IMR-90 (cell line): ENCODE results near the gene MCTP2. TPM values are rescaled to one million over a fixed set of nuclear protein-coding genes. Genes with fewer than 3 reads are reported as not detected.

Experiments used
- ATAC-seq: fragments of 200-7000 bp; cut with Tn5 transposase; 2 replicates; pipeline ENCODE4 v1.9.1; 2020; ENCODE audit warnings: low read depth, mild to moderate bottlenecking, moderate library complexity
- BruUV-seq: library from RNA; stranded (reverse); fragments of 400-500 nt; replicated peaks from 2 replicates; lab custom pipeline; 2021; lab: Mats Ljungman, UMichigan
- CTCF ChIA-PET: fragments of 300-600 bp; formaldehyde crosslinking; extraction: SDS; loops from one replicate; lab custom pipeline; 2021; ENCODE audit warnings: antibody characterized with exemption; lab: Yijun Ruan, JAX
- POLR2A ChIA-PET: fragments of 300-600 bp; sonication (Branson Sonifier 250); formaldehyde crosslinking; loops from one replicate; lab custom pipeline; 2022; ENCODE audit warnings: antibody characterized with exemption; ENCODE audit not compliant: unreplicated experiment; lab: Charles Lee
- DNase-seq: peaks from one replicate; pipeline ENCODE4 v3.0.0; 2013
- H2AFZ ChIP-seq: replicated peaks from 2 replicates; pipeline ENCODE3; 2013; ENCODE audit warnings: low read length, mild to moderate bottlenecking; ENCODE audit not compliant: poor library complexity
- H2AK5ac ChIP-seq: 2 replicates; pipeline ENCODE4 v1.6.1; 2013; ENCODE audit warnings: low read depth, low read length, inconsistent platforms
- H2AK9ac ChIP-seq: replicated peaks from 2 replicates; pipeline ENCODE3; 2013; ENCODE audit warnings: mild to moderate bottlenecking, low read depth, low read length, moderate library complexity; ENCODE audit not compliant: poor library complexity
- H2BK120ac ChIP-seq: 2 replicates; pipeline ENCODE4 v1.6.1; 2013; ENCODE audit warnings: low read depth, low read length, inconsistent platforms
- H2BK15ac ChIP-seq: 3 replicates; pipeline ENCODE4 v1.6.1; 2013; ENCODE audit warnings: low read depth, low read length, inconsistent platforms
- H2BK20ac ChIP-seq: 2 replicates; pipeline ENCODE4 v1.6.1; 2013; ENCODE audit warnings: low read depth, mild to moderate bottlenecking, inconsistent platforms, low read length, moderate library complexity
- H2BK5ac ChIP-seq: 2 replicates; pipeline ENCODE4 v1.6.1; 2013; ENCODE audit warnings: mild to moderate bottlenecking, low read depth, low read length, inconsistent platforms; ENCODE audit not compliant: poor library complexity, severe bottlenecking
- H3K14ac ChIP-seq: replicated peaks from 2 replicates; pipeline ENCODE4 v1.6.1; 2013; ENCODE audit warnings: low read depth, low read length, inconsistent platforms
- H3K18ac ChIP-seq: 2 replicates; pipeline ENCODE4 v1.6.1; 2013; ENCODE audit warnings: low read depth, low read length, control low read depth
- H3K23ac ChIP-seq: 2 replicates; pipeline ENCODE4 v1.6.1; 2013; ENCODE audit warnings: low read depth, low read length, inconsistent platforms
- H3K27ac ChIP-seq: 2 replicates; pipeline ENCODE4 v1.5.1; 2013; ENCODE audit warnings: mild to moderate bottlenecking, control low read depth, low read length; ENCODE audit not compliant: insufficient read depth
- H3K27me3 ChIP-seq: 2 replicates; pipeline ENCODE4 v1.6.1; 2013; ENCODE audit warnings: low read length; ENCODE audit not compliant: control insufficient read depth, insufficient read depth
- H3K36me3 ChIP-seq: 2 replicates; pipeline ENCODE4 v1.6.1; 2013; ENCODE audit warnings: low read length, mixed read lengths; ENCODE audit not compliant: control insufficient read depth, insufficient read depth
- H3K4ac ChIP-seq: 2 replicates; pipeline ENCODE4 v1.6.1; 2013; ENCODE audit warnings: low read depth, low read length, inconsistent platforms
- H3K4me1 ChIP-seq: 2 replicates; pipeline ENCODE4 v1.6.1; 2013; ENCODE audit warnings: low read length, mixed read lengths; ENCODE audit not compliant: control insufficient read depth, insufficient read depth
- H3K4me2 ChIP-seq: 2 replicates; pipeline ENCODE4 v1.6.1; 2013; ENCODE audit warnings: low read depth, mild to moderate bottlenecking, control low read depth, low read length, moderate library complexity
- H3K4me3 ChIP-seq: 2 replicates; pipeline ENCODE4 v1.5.1; 2013; ENCODE audit warnings: low read depth, mild to moderate bottlenecking, control low read depth, low read length, moderate library complexity; ENCODE audit not compliant: insufficient read depth
- H3K56ac ChIP-seq: 2 replicates; pipeline ENCODE4 v1.6.1; 2013; ENCODE audit warnings: low read length, inconsistent platforms; ENCODE audit not compliant: insufficient read depth; ENCODE audit errors: extremely low read depth
- H3K79me1 ChIP-seq, 2 experiments: 2 replicates each; pipeline ENCODE4 v1.6.1; 2013; ENCODE audit warnings: low read length in 2 of 2, inconsistent platforms in 1 of 2, low read depth in 1 of 2
- H3K9ac ChIP-seq: 2 replicates; pipeline ENCODE4 v1.6.1; 2013; ENCODE audit warnings: low read depth, low read length, control low read depth
- H3K9me1 ChIP-seq: 2 replicates; pipeline ENCODE4 v1.6.1; 2013; ENCODE audit warnings: low read length, inconsistent platforms; ENCODE audit not compliant: insufficient read depth
- H3K9me3 ChIP-seq: 2 replicates; pipeline ENCODE4 v1.6.1; 2013; ENCODE audit warnings: low read length; ENCODE audit not compliant: control insufficient read depth, insufficient read depth
- H4K20me1 ChIP-seq: 2 replicates; pipeline ENCODE4 v1.6.1; 2013; ENCODE audit warnings: low read length, inconsistent platforms; ENCODE audit not compliant: insufficient read depth
- H4K5ac ChIP-seq: 2 replicates; pipeline ENCODE4 v1.6.1; 2013; ENCODE audit warnings: mild to moderate bottlenecking, low read depth, low read length, control low read depth
- H4K8ac ChIP-seq, 2 experiments: 2 replicates each; pipeline ENCODE4 v1.6.1; 2013; ENCODE audit warnings: low read depth in 2 of 2, low read length in 2 of 2, control low read depth in 1 of 2, inconsistent platforms in 1 of 2
- H4K91ac ChIP-seq: 2 replicates; pipeline ENCODE4 v1.6.1; 2013; ENCODE audit warnings: low read depth, low read length, inconsistent platforms; ENCODE audit not compliant: insufficient read depth
- FOS ChIP-seq: fragments of 150-350 bp; IDR thresholded peaks from 2 replicates; pipeline ENCODE4 v1.6.1; 2016; ENCODE audit warnings: low read depth, low read length
- MAFK ChIP-seq: IDR thresholded peaks from 2 replicates; pipeline ENCODE4 v1.6.1; 2012; ENCODE audit warnings: low read depth, low read length, improper control_type of control experiment
- WGBS, 2 experiments: methylation state at CpG; one replicate each; pipeline versions ENCODE4 v1.1.5 to v1.1.7; 2013; ENCODE audit warnings: missing lambda C conversion rate in 2 of 2; ENCODE audit not compliant: insufficient read length in 1 of 2; ENCODE audit errors: extremely low coverage in 2 of 2; 5-methylcytosine and 5-hydroxymethylcytosine counted together
- dilution Hi-C: fragments of 300-500 bp; cut with HindIII; formaldehyde crosslinking; loops from one replicate; pipeline ENCODE4 v1.14.3; 2018; ENCODE audit warnings: low sequenced_read_pairs; ENCODE audit not compliant: unreplicated experiment
- in situ Hi-C: fragments of 300-500 bp; cut with MboI; formaldehyde crosslinking; loops from 3 replicates; pipeline ENCODE4 v1.14.3; 2019; ENCODE audit warnings: low sequenced_read_pairs, inconsistent platforms, mixed read lengths
- intact Hi-C: fragments of 100-400 bp; cut with micrococcal nuclease; formaldehyde crosslinking; loops from 2 replicates; pipeline ENCODE4 v1.10.0; 2022
- polyA plus RNA-seq, 3 experiments: library from polyadenylated mRNA; depleted of rRNA; stranded (reverse); fragments of >200 nt; gene quantifications; 2 replicates each; pipeline ENCODE4 v1.2.3, GENCODE V29; 2012; ENCODE audit warnings: low replicate concordance in 1 of 3
- total RNA-seq: library from RNA; depleted of rRNA; stranded (reverse); fragments of >200 nt; gene quantifications from 2 replicates; pipeline ENCODE4 v1.2.3, GENCODE V29; 2012

The MCTP2 gene
- total and polyA plus RNA-seq, 2 of the 4 experiments (the other 2 are of a cell fraction): 5.1 to 9.9 TPM

DNA sequence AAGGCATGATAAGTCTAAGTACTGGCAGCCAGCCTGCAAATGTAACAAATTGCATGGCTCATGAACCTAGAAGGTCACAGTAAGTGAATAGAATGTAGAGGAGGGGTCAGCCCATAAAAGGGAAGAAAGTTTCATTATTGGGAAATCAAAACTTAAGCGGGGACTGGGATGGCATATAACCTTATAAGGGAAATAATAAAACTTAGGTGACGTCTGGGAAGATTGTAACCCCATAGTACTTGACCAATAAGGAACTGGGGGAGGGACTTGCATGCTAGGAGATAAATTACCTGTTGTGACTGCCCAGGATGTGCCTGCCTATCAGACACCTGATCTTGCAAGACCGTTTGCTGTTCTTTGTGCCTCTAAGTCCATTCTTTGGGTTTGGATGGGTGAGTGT, 28.1 kb upstream of the MCTP2 start:
- H2AK5ac ChIP-seq: no peak overlapping the region
- no peaks in the 10 kb centered on the region for H3K27me3 ChIP-seq
- H2AFZ ChIP-seq: no peak overlapping the region
- no peak overlapping the region for H2AK9ac ChIP-seq
- H2BK5ac ChIP-seq: no peak overlapping the region
- POLR2A ChIA-PET: no interaction called here
- H3K4me1 ChIP-seq: peaks cover 4% of the 10 kb centered on the region; the same call in 1 of the 2 replicates
- DNase-seq (no peak), ATAC-seq (no peak)
- no peak overlapping the region; the same call in 1 of the 2 replicates for H2BK20ac ChIP-seq
- no peak overlapping the region for H3K9ac ChIP-seq
- no peak overlapping the region for H2BK120ac ChIP-seq
- intact Hi-C loops: no loop called here
- dilution Hi-C loops: no loop called here
- in situ Hi-C loops: no loop called here
- no peak overlapping the region for H4K5ac ChIP-seq
- H4K91ac ChIP-seq: no peak overlapping the region
- H3K4ac ChIP-seq: no peak overlapping the region
- no peaks in the 10 kb centered on the region for H3K79me1 ChIP-seq
- H3K14ac ChIP-seq: no peak overlapping the region
- H2BK15ac ChIP-seq: no peak overlapping the region
- no TSS peak for BruUV-seq
- no peaks in the 10 kb centered on the region for H3K36me3 ChIP-seq
- H3K9me3 ChIP-seq: no peaks in the 10 kb centered on the region
- TF ChIP-seq MAFK (no peak), FOS (no peak)
- no peak overlapping the region for H3K56ac ChIP-seq
- no peaks in the 10 kb centered on the region for H3K9me1 ChIP-seq
- no peak overlapping the region for H3K18ac ChIP-seq
- H3K4me2 ChIP-seq: no peak overlapping the region
- no CpG with 5 or more reads among the region's 3 CpGs for WGBS, 2 experiments
- CTCF ChIA-PET: no interaction called here
- H4K20me1 ChIP-seq: no peaks in the 10 kb centered on the region
- no peak overlapping the region for H3K4me3 ChIP-seq
- H4K8ac ChIP-seq: no peak overlapping the region; a peak in 1 of 4 replicates
- H3K23ac ChIP-seq: no peak overlapping the region
- no peak overlapping the region for H3K27ac ChIP-seq
